GM10248 (cell line): Measurements from ENCODE around the gene GALNTL6.

ENCODE experiments used
- CTCF ChIA-PET: fragments of 300-600 bp; sonication (Branson Sonifier 250); formaldehyde crosslinking; extraction: SDS; loops from one replicate; lab custom pipeline; 2021; ENCODE audit warnings: antibody characterized with exemption; lab: Yijun Ruan, JAX
- POLR2A ChIA-PET: fragments of 350-650 bp; sonication (Branson Sonifier 250); formaldehyde crosslinking; extraction: SDS; loops from one replicate; lab custom pipeline; 2020; ENCODE audit warnings: antibody characterized with exemption; lab: Yijun Ruan, JAX
- DNase-seq: peaks from one replicate; pipeline ENCODE4 v3.0.0; 2012; ENCODE audit errors: extremely low spot score
- CTCF ChIP-seq: IDR thresholded peaks from 2 replicates; pipeline ENCODE4 v1.5.1; 2012; ENCODE audit warnings: mild to moderate bottlenecking, low read depth; ENCODE audit errors: extremely low read depth, missing control alignments, control extremely low read depth

GALNTL6 gene

GRCh38 chr4:173001571-173001970 lies 1188.4 kb downstream of the GALNTL6 start:
- no peak for DNase-seq
- ChIA-PET CTCF (interaction anchor here (1.3 to 5.3 kb wide), 3 partner anchors 11 to 300 kb away, joined by 3 to 31 read pairs (median 5); no protein-coding TSS in a partner anchor), POLR2A (no interaction called here)
- TF ChIP-seq CTCF: no peak

- CTCF ChIA-PET: interaction anchor here (1.0 to 5.3 kb wide), 3 partner anchors 10 to 257 kb away, joined by 3 to 31 read pairs (median 3); no protein-coding TSS in a partner anchor
- POLR2A ChIA-PET: no interaction called here
- TF ChIP-seq CTCF: no peak
- DNase-seq: no peak
Measured at GRCh38 chr4:173002830-173003561, 1189.8 kb downstream of the GALNTL6 start.

GRCh38 chr4:173005912-173006633 lies 1192.9 kb downstream of the GALNTL6 start:
- no peak for TF ChIP-seq CTCF
- DNase-seq: no peak
- POLR2A ChIA-PET: interaction anchor here (0.5 kb wide), 1 partner anchor 496 kb away, joined by 4 read pairs; no protein-coding TSS in a partner anchor
- CTCF ChIA-PET: interaction anchor here (0.8 to 5.3 kb wide), 8 partner anchors 7 to 488 kb away, joined by 3 to 31 read pairs (median 4); no protein-coding TSS in a partner anchor

- ChIA-PET POLR2A (no interaction called here), CTCF (interaction anchor here (1.1 to 1.3 kb wide), 2 partner anchors 249 to 293 kb away, joined by 3 to 5 read pairs; no protein-coding TSS in a partner anchor)
- no peak for DNase-seq
- TF ChIP-seq CTCF: no peak
Measured at GRCh38 chr4:173008436-173008835, 1195.2 kb downstream of the GALNTL6 start.

- TF ChIP-seq CTCF: no peak
- no peak for DNase-seq
- ChIA-PET CTCF (interaction anchor here (1.1 to 1.3 kb wide), 2 partner anchors 249 to 292 kb away, joined by 3 to 5 read pairs; no protein-coding TSS in a partner anchor), POLR2A (no interaction called here)
Measured at GRCh38 chr4:173009129-173009823, 1196.1 kb downstream of the GALNTL6 start.

GRCh38 chr4:173012608-173013007 lies 1199.4 kb downstream of the GALNTL6 start:
- DNase-seq: no peak
- ChIA-PET CTCF (interaction anchor here (0.8 to 4.8 kb wide), 44 partner anchors 9 to 493 kb away, joined by 3 to 160 read pairs (median 6); no protein-coding TSS in a partner anchor), POLR2A (no interaction called here)
- no peak for TF ChIP-seq CTCF
